GM21423 (cell line): Measurements from ENCODE around the gene KCNB1.

Experiments used
- ATAC-seq: cut with Tn5 transposase; IDR thresholded peaks from one replicate; pipeline ENCODE4 v1.9.1; 2021; ENCODE audit warnings: mild to moderate bottlenecking, moderate library complexity; ENCODE audit not compliant: unreplicated experiment

Gene KCNB1

DNA sequence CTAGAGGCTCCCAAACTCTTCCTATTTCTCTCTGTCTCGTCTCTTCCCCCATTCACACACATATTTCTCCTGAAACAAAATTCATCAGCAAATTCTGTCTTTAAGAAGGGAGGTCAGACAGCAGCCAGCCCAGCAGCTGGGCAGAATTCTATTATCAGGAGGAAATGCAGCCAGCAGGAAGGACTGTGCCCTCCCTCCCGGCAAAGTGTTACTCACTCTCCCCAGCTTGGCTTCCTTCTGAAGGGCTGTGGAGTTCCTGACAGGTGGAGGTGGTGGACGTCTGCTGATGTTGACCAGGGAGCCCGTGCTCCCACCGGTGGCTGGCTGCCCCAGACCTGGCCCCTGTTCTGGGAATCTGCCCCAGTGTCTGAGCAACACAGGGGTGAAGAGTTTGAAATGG is 37.3 kb downstream of the KCNB1 start:
- no peak for ATAC-seq

DNA sequence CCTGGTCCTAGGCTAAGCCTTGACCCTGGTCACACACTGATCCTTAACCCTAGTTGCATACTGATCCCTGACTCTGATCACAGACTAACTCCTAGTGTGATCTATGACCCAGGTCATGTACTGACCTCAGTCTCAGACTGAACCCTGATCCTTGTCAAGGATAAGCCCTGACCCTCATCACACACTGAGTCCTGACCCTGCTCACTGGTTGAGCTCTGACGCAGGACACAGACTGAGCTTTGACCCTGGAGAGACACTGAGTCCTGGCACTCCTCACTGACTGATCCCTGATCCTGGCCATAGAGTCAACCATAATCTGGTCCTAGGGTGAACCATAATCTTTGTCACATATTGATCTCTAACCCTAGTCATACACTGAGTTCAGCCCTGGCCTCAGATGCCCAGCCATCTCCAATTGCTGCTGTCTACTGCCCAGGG is 37.9 kb downstream of the KCNB1 start:
- ATAC-seq, result no peak

DNA sequence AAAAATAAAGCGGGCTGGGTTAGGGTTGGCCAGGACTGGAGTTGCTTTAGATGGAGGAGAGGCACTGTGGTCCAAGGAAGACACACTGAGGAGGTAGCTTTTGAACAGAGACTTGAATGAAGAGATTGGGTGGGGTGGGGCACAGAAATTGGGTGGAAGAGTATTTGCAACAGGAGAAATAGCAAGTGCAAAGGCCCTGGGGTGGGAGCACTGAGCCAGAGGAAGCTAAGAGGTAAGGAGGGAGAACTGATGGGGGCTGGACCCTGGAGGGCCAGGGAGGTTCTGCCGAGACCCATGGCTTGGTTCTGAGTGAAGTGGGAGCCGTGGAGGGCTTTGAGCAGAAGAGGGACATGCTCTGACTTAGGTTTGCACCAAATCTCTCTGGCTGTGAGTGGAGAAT is 45.4 kb downstream of the KCNB1 start:
- no peak for ATAC-seq

DNA sequence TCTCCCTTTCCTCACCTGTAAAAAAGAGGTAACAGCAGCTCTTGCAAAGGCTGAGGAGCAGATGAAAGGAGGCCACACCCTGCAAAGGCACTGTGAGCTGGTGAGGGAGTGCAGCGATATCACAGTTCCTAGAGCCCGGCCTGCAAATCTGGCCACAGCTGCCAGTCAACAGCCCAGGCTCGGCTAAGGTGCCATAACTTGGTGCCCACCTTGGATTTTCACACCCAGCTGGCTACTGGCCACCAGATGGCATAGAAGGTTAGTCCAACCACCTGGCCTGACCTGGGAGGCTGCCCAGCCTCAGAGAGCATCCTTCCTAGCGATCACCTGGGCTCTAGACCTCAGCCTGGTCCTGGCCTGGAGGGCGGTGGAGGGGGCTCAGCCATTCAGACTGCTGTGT is 46.8 kb downstream of the KCNB1 start:
- no peak for ATAC-seq

DNA sequence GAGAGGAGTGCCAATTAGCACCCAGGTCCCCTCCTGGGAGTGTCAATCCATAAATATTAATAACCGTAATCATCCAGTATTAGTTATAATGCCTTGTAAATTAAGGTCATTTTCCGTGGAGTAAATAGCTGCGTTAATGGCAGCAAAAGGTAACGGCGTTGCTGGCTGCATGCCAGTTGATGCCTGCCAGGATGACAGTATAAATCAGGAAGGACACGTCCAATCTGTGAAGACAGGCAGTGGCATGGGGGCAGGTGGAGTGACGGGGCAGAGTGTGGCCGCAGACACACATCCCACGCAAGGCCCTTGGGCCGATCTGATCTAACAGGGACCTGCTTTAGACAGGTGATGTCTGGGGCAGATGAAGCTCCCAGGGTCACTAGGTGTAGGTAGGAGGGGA is 49.1 kb downstream of the KCNB1 start:
- no peak for ATAC-seq

DNA sequence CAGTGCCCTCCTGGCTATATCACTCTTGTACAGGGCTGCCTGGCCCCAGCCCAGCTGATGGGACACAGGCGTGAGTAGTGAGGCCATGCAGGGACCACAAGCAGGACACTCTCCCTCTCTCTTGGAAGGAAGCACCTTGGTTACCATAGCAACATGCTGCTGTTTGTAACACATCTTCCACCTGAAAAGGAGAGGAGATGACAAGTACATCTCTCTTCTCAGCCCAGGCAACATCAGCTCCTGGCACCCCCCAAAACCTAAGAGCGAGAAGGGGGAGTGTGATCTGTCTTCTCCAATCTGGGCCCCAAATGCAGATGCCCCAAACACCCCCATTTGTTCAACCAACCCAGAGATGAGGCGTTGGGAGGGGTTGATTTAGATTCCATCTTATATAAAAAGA is 49.9 kb downstream of the KCNB1 start:
- no peak for ATAC-seq

DNA sequence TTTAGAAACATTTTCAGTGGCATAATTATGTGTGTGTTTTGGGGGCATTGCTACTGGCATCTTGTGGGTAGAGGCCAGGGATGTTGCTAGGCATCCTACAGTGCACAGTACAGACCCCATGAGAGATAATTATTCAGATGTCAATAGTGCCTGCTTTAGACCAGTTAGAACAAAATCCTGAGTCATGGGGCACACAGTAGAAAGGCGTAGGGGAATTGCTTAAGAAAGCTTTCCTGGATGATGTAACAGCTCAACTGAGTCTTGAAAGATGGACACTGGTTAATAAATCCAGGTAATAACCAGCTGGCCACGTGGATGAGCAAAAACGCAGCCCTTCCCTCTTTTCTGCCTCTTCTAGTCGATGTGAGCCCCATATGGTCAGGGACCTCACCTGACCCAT is 51.1 kb downstream of the KCNB1 start:
- ATAC-seq, result no peak

DNA sequence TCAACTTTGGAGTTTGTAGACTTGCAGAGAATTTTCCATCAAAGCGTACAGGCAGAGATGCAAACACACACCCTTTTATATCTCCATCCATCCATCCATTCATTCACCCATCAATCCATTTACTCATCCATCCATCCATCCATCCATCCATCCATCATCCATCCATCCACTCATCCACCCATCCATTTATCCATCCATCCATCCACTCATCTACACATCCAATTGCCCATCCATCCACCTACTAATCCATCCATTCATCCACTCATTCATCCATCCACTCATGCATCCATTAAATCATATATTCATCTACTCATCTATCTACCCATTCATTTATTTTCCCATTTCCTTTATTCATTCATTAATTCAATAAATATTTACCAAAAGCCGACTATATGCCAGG is 52.1 kb downstream of the KCNB1 start:
- ATAC-seq, result no peak

DNA sequence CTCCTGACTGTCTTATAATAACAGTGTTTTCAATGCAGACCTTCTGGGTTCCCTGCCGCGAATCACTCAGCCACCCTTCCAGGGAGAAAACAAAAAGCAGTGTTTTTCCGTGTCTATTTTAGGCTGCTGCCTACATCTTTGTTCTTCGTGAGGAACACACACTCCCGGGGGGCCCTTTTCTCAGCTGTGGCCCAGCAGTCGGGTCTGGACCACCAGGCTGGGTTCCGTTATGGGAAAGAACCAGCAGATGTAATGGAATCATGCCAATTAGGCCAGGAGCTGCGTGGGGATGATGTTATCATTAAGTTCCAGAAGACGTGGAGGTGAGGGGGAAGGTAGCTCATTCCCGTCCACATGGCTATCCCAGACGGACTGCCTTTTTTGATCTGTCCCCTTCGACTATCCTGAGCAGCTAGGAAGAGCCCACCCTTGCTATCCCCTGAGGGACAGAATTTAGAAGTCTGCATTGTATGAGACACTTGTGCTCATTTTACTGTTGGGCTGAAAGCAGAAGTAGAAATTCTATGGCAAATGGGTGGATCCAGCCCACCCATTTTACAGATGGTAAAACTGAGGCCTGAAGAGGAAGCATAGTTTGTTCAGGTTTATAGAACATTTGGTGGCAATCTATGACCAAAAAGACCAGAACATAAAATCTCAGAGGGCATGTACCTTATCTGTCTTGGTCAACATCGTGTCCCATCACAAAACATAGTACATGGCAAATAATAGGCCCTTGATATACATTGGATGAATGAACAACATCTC is 54.5 kb downstream of the KCNB1 start:
- no peak for ATAC-seq

DNA sequence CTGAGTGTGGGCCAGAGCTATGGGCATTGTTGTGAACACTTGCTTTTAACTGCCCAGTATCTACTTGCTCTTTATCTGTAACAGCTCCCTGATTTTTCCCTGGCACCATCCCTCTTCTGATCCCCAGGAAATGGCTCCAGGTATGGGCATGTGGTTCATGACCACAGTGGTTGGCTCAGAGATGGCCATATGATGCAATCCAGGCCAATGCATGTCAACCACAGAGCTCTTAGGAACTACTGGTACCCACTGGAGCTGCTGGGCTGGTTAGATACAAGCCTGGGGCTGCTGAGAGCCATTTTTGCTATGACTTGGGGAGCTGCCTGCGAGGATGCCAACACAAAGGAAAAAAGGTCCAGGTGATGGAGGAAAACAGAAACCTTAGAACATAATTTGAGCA is 55.6 kb downstream of the KCNB1 start:
- ATAC-seq, result no peak

DNA sequence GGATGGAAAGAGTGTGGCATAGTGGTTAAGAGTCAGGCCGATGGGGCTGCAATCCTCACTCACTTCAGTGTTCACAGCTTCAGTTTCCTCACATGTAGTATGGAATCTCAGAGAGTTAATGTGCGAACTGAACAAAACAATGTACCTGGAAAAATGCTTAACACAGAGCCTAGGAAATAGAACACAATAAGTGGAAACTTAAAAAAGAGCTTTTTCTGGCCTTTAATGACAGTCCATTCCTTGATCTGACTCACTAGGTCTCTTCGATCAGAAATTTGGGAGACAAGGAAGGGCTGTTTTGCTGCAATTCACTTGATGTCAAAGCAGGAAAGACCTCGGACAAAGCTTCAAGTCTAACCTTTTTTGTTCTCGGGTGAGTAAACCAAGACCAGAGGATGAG is 56.1 kb downstream of the KCNB1 start:
- ATAC-seq, result no peak

DNA sequence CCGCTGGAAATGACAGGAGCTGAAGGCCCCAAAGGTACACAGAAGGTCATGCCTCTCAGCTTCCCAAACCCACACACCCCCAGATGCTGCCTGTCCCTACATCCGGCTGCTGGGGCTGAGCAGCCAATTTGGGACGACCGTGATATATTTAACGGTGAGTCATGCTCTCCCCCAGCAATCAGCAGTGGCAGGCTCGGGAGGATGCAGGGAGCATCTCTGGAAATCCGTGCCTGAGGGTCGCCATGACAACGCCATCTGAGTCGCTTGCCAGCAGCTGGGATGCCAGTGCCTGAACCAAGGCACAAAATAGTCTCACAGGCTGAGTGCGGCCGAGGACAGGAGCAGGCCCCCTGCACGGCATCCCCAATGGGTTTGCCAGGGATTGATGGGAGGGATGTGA is 57.9 kb downstream of the KCNB1 start:
- no peak for ATAC-seq

DNA sequence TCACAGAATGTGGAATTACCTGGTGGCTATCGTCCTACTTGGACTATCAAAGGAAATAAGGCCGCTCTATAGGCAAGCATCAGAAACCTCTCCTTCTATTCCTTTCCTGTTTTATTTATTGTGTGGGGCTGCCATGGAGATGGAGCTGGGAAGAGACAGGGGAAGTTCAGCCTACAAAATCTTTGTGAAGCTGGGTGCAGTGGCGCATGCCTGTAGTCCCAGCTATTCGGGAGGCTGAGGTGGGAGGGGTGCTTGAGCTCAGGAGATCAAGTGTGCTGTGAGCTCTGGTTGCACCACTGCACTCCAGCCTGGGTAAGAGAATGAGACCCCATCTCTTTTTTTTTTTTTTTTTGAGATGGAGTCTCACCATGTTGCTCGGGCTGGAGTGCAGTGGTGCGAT is 60.3 kb downstream of the KCNB1 start:
- no peak for ATAC-seq

DNA sequence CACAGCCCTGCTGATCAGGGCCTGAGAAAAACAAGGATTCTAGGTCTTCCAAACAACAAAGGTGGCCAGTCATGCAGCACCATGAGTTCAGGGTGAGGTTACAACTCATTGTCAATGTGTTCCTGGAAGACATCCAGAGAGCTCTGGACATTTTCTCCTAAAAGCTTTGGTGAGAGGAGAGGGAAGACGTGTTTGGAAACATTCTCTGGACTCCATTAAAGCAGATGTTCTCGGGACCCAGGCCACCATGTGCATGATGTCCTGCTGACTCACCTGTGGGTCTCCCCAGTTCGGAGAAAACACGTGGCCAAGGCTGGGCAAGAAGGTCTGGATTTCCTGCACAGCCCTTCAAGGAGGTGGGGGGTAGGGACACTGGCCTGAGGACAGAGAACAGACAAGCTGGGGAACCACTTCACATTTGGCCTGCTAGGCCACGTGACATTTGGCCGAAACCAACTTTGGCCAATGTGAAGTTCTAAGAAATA is 61.6 kb downstream of the KCNB1 start:
- ATAC-seq, result no peak

DNA sequence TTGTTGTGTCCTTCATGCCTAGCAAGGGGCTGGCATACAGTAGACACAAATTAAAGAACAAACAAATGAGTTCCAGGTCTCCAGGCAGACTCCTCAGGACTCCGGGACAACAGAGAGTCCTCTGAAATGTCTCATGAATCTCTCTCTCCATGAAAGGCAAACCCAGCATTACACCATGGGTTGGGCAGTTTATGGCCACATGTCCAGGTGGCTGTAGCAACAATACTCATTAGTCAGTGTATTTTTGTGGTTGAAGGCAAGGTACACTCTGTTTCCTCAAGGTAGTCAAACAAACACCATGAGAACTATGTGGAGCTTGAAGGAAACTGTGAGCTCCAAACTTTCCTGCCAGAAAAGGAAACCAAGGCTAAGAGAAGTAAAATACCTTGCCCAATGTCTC is 62.2 kb downstream of the KCNB1 start:
- no peak for ATAC-seq

DNA sequence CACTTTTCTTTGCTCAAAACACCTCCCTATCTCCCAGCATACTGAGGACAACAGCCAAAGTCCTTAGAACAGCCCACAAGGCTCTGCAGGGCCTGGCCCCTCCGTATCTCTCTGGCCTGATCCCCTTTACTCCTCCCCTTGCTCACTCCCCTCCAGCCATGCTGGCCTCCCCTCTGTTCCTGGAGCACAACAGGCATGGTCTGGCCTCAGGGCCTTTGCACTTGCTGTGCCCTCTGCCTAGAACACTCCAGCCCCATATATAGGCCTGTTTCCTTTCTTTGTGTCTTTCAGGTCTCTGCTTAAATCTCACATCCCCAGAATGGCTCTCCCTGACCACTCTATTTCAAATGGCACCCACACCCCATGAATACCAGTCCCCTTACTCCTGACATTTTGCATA is 62.7 kb downstream of the KCNB1 start:
- ATAC-seq, result no peak

DNA sequence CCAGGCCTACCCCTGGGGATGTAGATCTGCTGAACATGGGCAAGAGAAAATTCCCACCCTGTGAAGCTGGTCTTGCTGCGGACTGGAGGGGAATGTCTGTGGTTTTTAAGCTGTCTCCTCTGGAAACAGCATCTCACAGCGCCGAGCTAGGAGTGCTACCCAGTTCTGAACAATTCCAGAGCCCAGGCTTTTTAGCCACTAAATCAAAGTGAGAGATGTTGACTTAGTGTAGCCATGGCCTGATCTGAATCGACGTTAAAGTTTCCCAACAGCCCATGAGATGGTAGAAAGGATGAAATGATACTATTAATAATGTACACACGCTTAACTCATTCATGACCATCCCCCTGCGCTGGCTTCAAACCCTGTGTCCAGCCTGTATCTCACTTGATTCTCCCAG is 63.7 kb downstream of the KCNB1 start:
- ATAC-seq, result no peak

DNA sequence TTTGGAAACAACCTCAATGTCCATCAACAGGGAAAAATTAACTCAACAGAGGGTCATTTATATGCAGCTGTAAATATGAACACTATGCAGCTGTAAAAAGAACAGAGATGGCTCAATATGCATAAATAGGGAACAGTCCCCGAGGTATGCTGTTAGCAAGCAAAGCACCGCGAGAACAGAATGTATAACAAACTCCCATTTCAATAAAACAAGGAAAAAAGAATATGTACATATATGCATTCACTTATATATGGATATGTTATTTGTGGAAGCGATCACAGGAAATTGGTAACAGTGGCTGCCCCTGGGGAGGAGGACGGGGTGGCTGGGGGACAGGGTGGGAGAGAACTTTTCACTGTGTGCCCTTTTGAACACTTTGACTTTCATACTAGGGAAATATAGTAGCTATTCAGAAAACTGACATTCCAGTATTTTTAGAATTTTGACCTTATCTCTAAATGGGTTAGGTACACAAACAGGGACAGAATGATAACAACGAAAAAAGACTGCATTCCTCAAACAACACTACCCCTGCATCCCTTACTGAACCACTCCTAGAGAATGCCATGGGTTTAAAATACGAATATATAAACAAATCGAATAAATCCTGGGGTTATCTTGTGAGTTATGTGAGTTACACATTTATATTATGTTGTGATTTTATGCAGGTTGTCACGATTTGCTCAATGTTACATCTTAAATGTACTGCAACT is 64.5 kb downstream of the KCNB1 start:
- no peak for ATAC-seq

DNA sequence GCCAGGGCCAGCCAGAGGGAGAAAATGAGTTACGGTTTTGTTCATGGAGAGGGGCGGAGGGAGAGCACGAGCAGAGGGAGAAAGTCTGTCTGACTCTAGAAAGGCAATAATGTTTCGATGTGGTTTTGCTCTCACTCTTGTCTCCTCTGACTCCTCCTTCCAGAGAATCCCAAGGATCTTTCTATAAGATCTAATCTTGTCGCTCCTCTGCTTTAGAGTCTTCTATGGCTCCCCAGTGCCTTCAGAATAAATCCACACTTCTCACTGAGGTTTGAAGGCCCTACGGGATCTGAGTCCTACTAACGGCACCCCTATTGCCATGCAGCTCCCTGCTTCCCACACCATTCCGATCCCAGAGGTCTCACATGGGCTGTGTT is 66.8 kb downstream of the KCNB1 start:
- no peak for ATAC-seq

DNA sequence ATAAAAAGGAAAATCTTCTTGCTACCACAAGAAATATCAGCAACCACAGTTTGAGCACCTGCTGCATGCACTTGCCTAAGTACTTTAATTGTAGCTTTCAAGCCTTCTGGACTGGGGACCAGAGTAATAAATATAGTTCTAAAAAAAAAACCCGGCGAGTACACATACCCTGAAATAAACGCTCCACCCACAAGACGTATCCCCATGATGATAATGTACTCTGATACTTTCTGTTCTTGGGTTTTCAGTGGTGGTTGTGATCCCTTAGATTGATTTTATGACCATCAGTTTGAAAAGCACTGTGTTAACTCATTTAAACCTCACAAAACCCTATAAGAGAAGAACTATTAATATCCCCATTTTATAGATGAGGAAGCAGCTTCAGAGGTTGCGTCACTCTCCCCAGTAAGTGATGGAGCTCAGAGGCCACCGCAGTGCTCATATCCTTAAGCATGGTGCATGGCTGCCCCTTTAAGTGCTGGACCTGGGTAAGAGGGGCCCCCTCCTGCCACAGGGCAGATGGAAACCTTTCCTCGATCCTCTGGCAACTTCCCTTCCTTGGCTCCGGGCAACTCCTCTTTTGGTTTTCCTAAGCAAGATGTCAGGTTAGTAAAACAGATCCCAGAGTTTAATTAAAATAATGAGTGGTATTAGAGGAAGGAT is 67.3 kb downstream of the KCNB1 start:
- ATAC-seq, result no peak

DNA sequence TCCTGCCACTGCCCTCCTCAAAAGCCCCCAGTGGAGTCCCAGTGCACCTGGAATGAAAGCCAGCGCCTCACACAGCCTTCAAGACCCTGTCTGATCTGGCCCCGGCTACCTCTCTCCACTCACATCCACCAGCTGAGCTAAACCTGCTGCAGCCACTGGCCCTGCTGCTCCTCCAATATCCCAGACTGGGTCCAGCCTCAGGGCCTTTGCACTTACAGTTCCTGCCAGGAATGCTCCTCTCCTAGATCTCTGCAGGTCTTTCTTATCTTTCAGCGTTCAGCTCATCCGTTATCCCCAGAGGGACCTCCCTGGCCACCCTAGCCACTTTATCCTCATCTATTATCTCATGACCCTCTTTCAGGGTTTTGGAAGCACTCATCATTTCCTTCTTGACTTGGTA is 68.8 kb downstream of the KCNB1 start:
- ATAC-seq, result no peak

DNA sequence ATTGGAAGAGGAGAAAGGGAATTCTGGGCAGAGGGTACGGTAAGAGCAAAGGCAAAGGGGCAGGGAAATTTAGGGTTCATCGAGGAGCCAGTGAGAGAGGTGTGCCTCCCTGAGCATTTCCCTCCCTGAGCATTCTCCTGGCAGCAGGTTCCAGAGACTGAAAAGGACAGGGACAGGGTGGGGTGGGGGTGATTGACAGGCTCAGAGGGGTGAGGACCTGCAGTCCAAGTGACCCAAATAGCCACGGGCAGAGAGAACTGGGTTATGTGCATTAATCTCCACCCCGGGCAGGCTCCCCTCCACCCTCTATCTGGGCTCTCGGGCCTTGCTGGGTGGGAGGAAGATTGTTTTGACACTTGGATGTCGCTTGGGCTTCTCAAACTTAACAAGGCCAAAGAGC is 69.5 kb downstream of the KCNB1 start:
- no peak for ATAC-seq
